Natural killer cell treated with Interleukin-12 subunit alpha and Interleukin-12 subunit beta and Interleukin-15 and Interleukin-18, amount 100 ng/mL, for 72 hours (primary cell): Measurements from ENCODE around the gene CILP2. TPM values are rescaled to one million over a fixed set of nuclear protein-coding genes. Genes with fewer than 3 reads are reported as not detected.
A peak's percentile ranks its signal among the peaks of the same experiment; 100 is the strongest.

Source experiments
- ATAC-seq, 2 donors: fragments of 150-1000 bp; cut with Tn5 transposase in 1 of 2; sonication (Bioruptor Pico), chemical (Tn5 transposase) in 1 of 2; 2 replicates each; pipeline ENCODE4 v1.10.0; 2021
- DNase-seq: peaks from one replicate; pipeline ENCODE4 v3.0.0; 2022; ENCODE audit warnings: low spot score
- H3K27ac Mint-ChIP-seq, 2 donors: 1 replicate in 1 of 2; 2 replicates in 1 of 2; pipeline ENCODE4 v1.8.0; 2022; ENCODE audit warnings: mixed read lengths in 2 of 2, mild to moderate bottlenecking in 1 of 2, moderate library complexity in 1 of 2
- H3K27me3 Mint-ChIP-seq, 2 donors: 1 replicate in 1 of 2; 2 replicates in 1 of 2; pipeline ENCODE4 v1.8.0; 2022; ENCODE audit warnings: mixed read lengths in 2 of 2
- H3K36me3 Mint-ChIP-seq: one replicate; pipeline ENCODE4 v1.8.0; 2022; ENCODE audit warnings: mixed read lengths
- H3K4me1 Mint-ChIP-seq, 2 donors: 1 replicate in 1 of 2; 2 replicates in 1 of 2; pipeline ENCODE4 v1.8.0; 2022; ENCODE audit warnings: low read depth in 2 of 2, mixed read lengths in 2 of 2, mild to moderate bottlenecking in 1 of 2
- H3K4me3 Mint-ChIP-seq: one replicate; pipeline ENCODE4 v1.8.0; 2022; ENCODE audit warnings: mixed read lengths
- H3K9me3 Mint-ChIP-seq: 2 replicates; pipeline ENCODE4 v1.8.0; 2022; ENCODE audit warnings: mixed read lengths
- total RNA-seq, 2 donors: library from RNA; stranded (reverse); gene quantifications; one replicate each; pipeline ENCODE4 v1.2.3, GENCODE V29; 2022

The CILP2 gene
- total RNA-seq, 2 donors from 2014 or later: 0.21 to 0.42 TPM

DNA sequence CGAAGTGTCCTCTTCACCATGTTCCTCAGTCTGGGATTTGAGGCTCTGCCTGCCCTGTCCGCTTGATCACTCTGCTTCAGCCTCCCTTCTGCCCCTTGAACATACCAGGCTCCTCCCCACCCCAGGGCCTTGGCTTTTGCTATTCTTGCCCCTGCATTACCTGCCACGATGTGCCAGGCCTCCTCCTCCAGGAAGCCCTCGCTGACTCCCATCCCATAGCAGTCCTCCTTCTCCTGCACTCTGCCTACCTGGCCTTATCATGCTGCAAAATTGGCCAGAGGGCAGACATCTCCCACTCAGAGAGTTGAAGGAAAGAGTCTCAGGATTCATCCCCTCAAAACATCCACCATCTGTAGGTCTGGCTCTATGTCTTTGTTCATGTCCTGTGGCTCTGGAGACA lies 7.2 kb upstream of the CILP2 start:
- H3K4me3 Mint-ChIP-seq: no peak overlapping the region
- H3K27ac Mint-ChIP-seq: no peak overlapping the region
- no peaks in the 10 kb centered on the region for H3K36me3 Mint-ChIP-seq
- H3K4me1 Mint-ChIP-seq: peaks cover 3 to 6% of the 10 kb centered on the region in 2 donors
- no peaks in the 10 kb centered on the region for H3K27me3 Mint-ChIP-seq
- ATAC-seq: no peak
- no peak for DNase-seq
- no peaks in the 10 kb centered on the region for H3K9me3 Mint-ChIP-seq

DNA sequence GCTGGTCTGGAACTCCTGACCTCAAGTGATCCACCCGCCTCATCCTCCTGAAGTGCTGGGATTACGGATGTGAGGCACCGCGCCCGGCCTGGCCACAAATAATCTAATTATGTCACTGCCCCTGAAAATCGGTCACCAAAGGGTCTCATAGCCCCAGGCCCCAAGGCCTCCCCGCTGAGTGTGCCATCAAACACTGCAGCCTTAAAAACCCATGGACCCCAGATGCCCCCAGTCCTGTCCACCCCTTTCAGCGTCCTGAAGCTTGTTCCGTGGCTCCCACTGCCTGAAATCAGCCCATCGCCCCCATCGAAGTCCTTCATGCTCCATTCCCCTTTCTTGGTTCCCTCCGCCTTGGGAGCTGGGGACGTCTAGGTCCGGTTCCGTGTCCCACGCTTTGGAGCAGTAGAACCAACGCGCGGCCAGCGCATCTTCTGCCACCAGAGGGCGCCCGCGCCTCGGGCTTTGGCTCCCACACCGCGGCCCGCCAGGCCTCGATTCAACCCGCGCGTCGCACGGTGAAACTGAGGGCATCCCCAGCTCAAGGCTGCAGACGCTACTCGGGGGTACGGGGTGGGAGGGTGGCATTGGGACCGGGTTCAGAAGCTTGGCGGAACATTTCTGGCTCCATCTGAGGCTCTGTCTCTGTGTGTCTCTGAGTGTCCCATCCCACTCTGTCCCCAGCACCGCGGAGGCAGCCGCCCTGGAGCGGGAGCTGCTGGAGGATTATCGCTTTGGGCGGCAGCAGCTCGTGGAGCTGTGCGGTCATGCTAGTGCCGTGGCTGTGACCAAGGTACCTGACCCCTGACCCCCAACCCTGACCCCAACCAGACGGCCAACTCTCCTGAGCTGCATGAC lies 5.9 kb upstream of the CILP2 start:
- ATAC-seq: peak; percentile 78 to 82
- Mint-ChIP-seq H3K27ac (no peak overlapping the region), H3K4me3 (no peak overlapping the region), H3K27me3 (peaks cover 0 to 3% of the 10 kb centered on the region in 2 donors), H3K4me1 (peaks cover 6 to 7% of the 10 kb centered on the region in 2 donors), H3K36me3 (no peaks in the 10 kb centered on the region), H3K9me3 (no peaks in the 10 kb centered on the region)
- peak; percentile 86 for DNase-seq

DNA sequence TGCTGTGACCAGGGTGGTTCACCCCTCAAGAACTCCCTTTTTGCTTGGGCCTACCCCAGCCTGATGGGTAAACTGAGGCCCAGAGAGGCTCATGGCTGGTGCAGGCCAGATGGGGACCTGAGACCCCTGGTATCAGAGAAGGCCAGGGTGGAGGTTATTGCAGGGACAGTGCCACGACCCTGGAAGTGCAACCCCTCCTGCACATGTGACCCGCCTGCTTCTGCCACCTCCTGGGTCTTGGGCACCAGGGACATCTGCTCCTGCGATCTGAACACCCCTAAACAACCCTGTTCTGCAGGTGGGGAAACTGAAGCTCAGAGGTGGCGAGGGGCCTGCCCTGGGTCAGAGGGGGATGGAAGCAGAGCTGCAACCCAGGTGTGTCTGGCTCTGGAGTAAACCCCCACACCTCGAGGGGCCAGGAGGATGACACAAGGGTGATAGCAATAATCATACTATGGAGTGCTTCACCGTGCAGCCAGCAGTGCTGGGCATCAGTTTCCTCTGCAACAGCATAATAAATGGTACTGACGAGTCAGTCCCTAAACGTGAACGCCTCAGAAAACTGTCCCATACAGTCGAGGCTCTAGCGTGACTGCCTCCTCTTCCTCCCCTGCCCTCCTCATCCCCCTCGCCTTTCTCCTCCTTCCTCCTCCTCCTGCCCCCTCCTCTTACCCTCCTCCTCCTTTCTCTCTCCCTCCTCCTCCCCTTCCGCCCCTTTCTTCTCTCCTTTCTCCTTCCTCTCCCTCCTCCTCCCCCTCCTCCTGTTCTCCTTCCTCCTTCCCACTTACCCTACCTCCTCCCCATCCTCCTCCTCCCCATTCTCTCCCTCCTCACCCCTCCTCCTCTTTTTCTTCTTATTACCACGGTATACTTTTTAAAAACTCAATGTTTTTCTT lies 5.0 kb upstream of the CILP2 start:
- Mint-ChIP-seq H3K4me3 (no peak overlapping the region), H3K36me3 (no peaks in the 10 kb centered on the region), H3K27ac (no peak overlapping the region), H3K4me1 (peaks cover 6 to 12% of the 10 kb centered on the region in 2 donors), H3K27me3 (peaks cover 0 to 7% of the 10 kb centered on the region in 2 donors), H3K9me3 (no peaks in the 10 kb centered on the region)
- no peak for ATAC-seq
- DNase-seq: no peak

DNA sequence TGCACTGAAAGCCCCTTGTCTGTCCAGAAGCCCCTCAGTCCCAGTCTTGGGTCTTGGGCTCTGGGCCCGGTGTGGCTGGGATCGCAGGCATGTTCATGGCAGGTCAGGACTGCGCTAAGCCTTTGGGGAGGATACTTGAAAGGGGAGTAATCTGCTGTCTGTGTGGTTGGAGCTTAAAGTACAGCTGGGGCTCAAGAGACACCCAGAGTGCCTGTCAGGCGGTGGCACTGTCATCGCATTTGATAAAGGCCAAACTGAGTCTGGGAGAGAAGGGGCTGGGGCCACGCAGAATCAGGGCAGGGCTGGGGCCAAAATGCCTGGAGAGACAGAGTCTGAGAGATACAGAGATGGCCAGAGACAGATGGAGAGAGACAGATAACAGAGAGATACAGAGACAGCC lies 4.2 kb upstream of the CILP2 start:
- Mint-ChIP-seq H3K4me1 (peaks cover 10 to 16% of the 10 kb centered on the region in 2 donors), H3K27ac (no peak overlapping the region), H3K27me3 (peaks cover 0 to 10% of the 10 kb centered on the region in 2 donors), H3K36me3 (no peaks in the 10 kb centered on the region), H3K9me3 (no peaks in the 10 kb centered on the region), H3K4me3 (no peak overlapping the region)
- no peak for DNase-seq
- no peak for ATAC-seq

DNA sequence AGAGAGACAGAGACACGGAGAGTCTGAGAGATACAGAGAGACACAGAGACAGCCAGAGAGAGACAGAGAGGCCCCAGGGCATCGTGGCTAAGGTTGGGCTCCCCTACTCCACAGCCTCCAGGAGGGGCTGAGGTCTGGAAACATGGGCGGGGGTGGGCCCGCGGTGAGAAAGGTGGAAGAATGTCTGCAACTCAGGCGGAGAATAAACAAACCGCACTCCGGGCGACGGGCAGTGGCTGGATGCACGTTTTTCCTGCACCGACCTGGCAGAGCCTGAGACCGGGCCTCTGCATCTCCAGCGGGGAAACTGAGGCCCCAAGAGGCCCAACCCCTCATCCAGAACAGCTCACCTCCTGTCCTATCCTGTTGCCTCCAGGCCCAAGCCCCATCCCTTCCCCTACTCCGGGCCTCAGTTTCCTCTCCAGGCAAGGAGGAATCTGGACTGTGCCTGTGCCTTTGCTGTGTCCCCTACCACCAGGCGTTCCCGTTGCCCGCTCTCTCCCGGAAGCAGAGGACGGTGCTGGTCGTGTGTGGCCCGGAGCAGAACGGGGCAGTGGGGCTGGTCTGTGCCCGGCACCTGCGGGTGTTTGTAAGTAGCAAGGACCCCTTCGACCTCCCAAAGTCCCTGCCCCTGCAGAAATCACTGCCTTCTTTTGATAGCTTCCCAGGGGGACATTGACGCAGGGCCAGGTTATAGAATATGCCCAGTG lies 3.4 kb upstream of the CILP2 start:
- Mint-ChIP-seq H3K9me3 (no peaks in the 10 kb centered on the region), H3K27me3 (peaks cover 0 to 12% of the 10 kb centered on the region in 2 donors), H3K4me3 (no peak overlapping the region), H3K4me1 (peaks cover 13 to 18% of the 10 kb centered on the region in 2 donors), H3K36me3 (no peaks in the 10 kb centered on the region), H3K27ac (no peak overlapping the region)
- DNase-seq (no peak), ATAC-seq (no peak)

DNA sequence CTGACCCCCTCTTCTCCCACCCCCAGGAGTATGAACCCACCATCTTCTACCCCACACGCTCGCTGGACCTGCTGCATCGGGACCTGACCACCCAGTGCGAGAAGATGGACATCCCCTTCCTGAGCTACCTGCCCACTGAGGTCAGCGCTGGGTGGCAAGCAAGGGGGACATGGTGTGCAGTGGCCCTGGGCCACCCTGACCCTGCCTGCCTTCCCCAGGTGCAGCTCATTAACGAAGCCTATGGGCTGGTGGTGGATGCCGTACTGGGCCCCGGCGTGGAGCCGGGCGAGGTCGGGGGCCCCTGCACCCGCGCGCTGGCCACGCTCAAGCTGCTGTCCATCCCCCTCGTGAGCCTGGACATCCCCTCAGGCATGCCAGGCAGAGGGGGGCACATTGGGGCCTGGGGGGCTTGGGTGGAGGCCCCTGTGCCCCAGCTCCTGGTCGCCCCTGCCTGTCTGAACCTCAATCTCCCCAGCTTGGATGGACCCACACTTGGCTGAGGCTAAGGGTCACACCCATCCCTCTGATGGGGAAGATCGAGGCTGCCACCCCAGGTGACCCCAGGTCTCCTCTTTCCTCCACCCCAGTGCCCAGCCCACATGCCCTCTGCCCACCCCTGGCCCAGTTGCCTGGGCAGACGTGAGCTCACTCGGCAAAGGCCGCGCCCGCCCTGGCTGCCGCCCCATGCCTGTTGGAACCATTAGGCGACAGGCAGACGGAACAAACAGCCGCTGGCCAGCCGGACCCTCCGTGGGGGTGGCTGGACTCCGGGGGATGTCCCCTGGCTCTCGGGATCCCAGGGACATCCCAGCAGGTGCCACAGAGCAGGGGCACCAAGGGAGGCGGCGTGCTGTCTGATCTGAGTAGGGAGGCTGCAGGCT lies 2.5 kb upstream of the CILP2 start:
- Mint-ChIP-seq H3K36me3 (no peaks in the 10 kb centered on the region), H3K4me1 (peaks cover 13 to 19% of the 10 kb centered on the region in 2 donors), H3K27me3 (peaks cover 0 to 12% of the 10 kb centered on the region in 2 donors), H3K9me3 (no peaks in the 10 kb centered on the region), H3K27ac (no peak overlapping the region), H3K4me3 (no peak overlapping the region)
- DNase-seq: no peak
- no peak for ATAC-seq

DNA sequence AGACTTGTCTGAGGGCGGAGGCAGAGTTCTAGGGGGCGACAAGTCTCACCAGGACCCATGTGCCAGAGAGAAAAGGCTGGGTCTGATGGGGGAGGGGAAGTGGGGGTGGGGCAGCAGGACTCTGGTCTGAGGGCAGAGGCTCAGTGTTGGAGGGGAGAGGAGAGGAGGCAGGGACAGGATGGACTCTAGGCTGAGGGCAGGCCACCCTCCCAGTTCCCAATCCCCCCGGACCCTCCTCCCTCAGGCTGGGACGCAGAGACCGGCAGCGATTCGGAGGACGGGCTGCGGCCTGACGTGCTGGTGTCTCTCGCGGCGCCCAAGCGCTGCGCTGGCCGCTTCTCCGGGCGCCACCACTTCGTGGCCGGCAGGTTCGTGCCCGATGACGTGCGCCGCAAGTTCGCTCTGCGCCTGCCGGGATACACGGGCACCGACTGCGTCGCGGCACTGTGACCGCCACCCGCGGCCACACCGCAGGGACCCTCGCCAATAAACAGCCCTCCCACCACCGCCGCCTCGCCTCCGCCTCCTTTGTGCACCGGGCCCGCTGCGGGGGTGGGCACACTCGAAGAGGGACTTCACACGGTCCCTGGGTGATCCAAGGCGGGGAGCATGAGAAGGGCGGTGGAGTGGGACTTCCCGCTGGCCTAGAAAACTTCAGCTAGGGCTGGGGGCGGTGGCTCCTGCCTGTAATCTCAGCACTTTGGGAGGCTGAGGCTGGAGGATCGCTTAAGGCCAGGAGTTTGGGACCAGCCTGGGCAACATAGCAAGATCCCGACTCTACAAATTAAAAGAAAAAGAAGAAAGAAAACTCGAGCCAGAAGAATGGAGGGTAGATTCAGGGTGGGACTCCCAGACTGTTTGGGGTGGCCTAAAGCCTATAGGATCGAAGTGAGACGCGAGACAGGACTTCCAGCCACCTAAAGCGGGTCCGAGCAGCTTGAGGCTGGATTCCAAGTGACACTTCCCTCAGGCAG lies 703 bp upstream of the CILP2 start:
- H3K4me3 Mint-ChIP-seq: peak overlapping the region; percentile 20

DNA sequence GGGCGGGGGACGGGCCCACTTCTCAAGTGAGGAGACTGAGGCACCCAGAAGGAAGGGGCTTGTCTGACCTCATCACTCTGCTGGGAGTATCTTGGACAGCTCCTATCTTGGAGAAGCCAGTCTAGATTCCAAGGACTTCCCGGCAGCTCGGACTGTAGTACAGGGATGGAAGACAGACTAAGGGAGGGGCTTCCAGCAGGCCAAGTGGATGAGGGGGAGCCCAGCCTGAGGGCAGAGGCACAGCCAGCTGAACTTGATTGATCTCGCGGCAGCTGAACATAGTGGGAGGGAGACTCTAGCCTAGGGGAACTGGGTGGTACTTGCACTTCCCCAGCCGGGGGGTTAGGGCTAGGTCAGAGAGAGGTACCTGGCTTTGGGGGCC lies 711 bp downstream of the CILP2 start:
- H3K4me1 Mint-ChIP-seq: peaks cover 13 to 21% of the 10 kb centered on the region in 2 donors
- no peak overlapping the region for H3K27ac Mint-ChIP-seq
- DNase-seq (no peak), ATAC-seq (no peak)
- H3K9me3 Mint-ChIP-seq: no peaks in the 10 kb centered on the region
- peaks cover 0 to 12% of the 10 kb centered on the region in 2 donors for H3K27me3 Mint-ChIP-seq
- no peaks in the 10 kb centered on the region for H3K36me3 Mint-ChIP-seq
- H3K4me3 Mint-ChIP-seq: no peak overlapping the region

More for the DNA sequence above, 703 bp upstream of the CILP2 start:
- DNase-seq (no peak), ATAC-seq (no peak)
- peaks cover 11 to 21% of the 10 kb centered on the region in 2 donors for H3K4me1 Mint-ChIP-seq
- H3K9me3 Mint-ChIP-seq: no peaks in the 10 kb centered on the region
- H3K36me3 Mint-ChIP-seq: no peaks in the 10 kb centered on the region
- H3K27ac Mint-ChIP-seq: peak overlapping the region in 1 of 2 donors; percentile 72
- peaks cover 0 to 12% of the 10 kb centered on the region in 2 donors for H3K27me3 Mint-ChIP-seq

DNA sequence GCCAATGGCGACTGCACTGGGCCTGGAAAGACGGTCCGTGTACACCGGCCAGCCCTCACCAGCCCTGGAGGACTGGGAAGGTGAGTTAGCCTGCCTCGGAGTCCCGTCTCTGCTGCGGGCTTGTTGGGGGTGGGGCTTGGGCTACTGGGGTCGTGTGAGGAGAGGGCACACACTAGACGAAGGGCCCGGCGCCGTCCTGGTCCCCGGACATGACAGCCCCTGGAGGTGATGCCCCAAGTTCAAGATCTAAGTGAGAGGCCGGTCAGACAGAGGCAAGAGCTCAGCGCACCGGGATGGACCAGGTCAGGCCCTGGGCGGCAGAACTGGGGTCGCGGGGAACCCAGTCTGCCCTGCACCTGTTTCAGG lies 1.6 kb downstream of the CILP2 start:
- no peaks in the 10 kb centered on the region for H3K9me3 Mint-ChIP-seq
- H3K27me3 Mint-ChIP-seq: peaks cover 0 to 12% of the 10 kb centered on the region in 2 donors
- H3K4me1 Mint-ChIP-seq: peaks cover 13 to 21% of the 10 kb centered on the region in 2 donors
- ATAC-seq (no peak), DNase-seq (no peak)
- no peak overlapping the region for H3K4me3 Mint-ChIP-seq
- no peaks in the 10 kb centered on the region for H3K36me3 Mint-ChIP-seq
- H3K27ac Mint-ChIP-seq: no peak overlapping the region

DNA sequence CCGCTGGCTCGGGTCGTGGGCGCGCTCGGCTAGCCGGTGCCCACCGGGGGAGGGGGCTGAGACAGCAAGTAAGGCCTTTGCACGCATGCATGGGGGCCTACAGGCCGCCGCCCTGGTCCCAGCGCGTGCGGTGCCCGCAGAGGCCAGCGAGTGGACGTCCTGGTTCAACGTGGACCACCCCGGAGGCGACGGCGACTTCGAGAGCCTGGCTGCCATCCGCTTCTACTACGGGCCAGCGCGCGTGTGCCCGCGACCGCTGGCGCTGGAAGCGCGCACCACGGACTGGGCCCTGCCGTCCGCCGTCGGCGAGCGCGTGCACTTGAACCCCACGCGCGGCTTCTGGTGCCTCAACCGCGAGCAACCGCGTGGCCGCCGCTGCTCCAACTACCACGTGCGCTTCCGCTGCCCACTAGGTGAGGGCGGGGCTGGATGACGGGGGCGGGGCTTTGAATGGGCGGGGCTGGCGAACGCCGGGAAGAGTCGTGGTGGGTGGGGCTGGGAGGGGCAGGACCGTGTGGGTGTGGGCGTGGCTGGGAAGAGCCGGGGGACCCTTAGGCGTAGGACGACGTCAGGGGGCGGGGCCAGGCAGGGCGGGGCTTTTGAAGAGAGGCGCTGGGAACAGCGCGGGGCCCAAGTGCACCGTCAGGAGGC lies 2.1 kb downstream of the CILP2 start:
- no peaks in the 10 kb centered on the region for H3K36me3 Mint-ChIP-seq
- no peaks in the 10 kb centered on the region for H3K9me3 Mint-ChIP-seq
- H3K4me3 Mint-ChIP-seq: peak overlapping the region; percentile 48
- peaks cover 0 to 12% of the 10 kb centered on the region in 2 donors for H3K27me3 Mint-ChIP-seq
- H3K27ac Mint-ChIP-seq: no peak overlapping the region
- H3K4me1 Mint-ChIP-seq: peaks cover 13 to 21% of the 10 kb centered on the region in 2 donors
- ATAC-seq (peak; percentile 51 to 74), DNase-seq (no peak)

DNA sequence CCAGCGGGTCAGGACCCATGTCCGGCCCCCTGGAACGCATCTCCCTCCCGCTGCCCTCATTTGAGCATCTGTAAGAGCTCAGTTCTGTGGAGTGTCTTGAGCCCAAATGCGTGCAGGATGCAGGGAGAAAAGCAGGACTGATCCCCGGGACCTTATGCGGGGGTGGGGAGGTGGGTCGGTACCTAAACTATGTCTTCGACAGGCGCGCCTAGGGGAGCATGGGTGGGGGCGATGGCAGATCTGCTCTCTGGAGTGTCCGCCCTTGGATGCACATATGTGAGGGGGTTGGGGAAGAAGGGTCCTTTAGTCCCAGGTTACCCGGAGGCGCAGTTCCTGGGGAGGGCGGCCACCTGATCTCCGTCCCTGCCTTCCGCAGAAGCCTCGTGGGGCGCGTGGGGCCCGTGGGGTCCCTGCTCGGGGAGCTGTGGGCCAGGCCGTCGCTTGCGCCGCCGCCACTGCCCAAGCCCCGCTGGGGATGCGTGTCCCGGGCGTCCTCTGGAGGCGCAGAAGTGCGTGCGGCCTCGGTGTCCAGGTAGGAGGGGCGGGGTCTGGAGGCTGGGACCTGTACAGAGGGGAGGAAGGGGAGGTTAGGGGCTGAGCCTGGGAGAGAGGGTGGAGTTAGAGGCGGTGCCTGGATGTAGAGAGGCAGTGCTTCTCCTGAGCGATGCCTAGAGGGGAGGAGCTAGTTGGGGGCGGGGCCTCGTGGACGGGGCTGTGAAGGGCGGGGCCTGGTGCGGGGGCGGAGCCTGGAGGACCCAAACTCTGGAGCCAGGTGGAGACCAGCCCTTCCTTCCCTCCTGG lies 2.9 kb downstream of the CILP2 start:
- DNase-seq (peak; percentile 70), ATAC-seq (peak; percentile 72 to 78)
- Mint-ChIP-seq H3K9me3 (no peaks in the 10 kb centered on the region), H3K4me1 (peaks cover 13 to 21% of the 10 kb centered on the region in 2 donors), H3K27me3 (peaks cover 0 to 12% of the 10 kb centered on the region in 2 donors), H3K27ac (no peak overlapping the region), H3K36me3 (no peaks in the 10 kb centered on the region), H3K4me3 (peak overlapping the region; percentile 48)
